Left ventricle myocardium superior (tissue), 1 donor: ENCODE results near the gene CTXN1. TPM values are rescaled to one million over a fixed set of nuclear protein-coding genes. Genes with fewer than 3 reads are reported as not detected.

Experiments
- ATAC-seq: fragments of 200-7000 bp; cut with Tn5 transposase; one replicate; pipeline ENCODE4 v1.9.1; 2020; ENCODE audit warnings: mild to moderate bottlenecking, moderate library complexity
- DNase-seq: peaks from one replicate; pipeline ENCODE4 v3.0.0-alpha.2; 2020
- intact Hi-C: fragments of 100-400 bp; cut with micrococcal nuclease; formaldehyde crosslinking; loops from one replicate; pipeline ENCODE4 v1.11.0; 2022
- total RNA-seq: library from RNA; stranded (reverse); fragmentation: NEBNext Ultra II Directional; extraction: Animal tissue kit (Norgen Biotek cat#: 25700); gene quantifications from one replicate; pipeline ENCODE4 v1.2.1, GENCODE V29; 2021
- donor health status: DM: no; HTN: yes; CAD: no; lungs with severe emphysema.

CTXN1 gene
- total RNA-seq, 1 donor from 2014 or later: 0.20 TPM

DNA sequence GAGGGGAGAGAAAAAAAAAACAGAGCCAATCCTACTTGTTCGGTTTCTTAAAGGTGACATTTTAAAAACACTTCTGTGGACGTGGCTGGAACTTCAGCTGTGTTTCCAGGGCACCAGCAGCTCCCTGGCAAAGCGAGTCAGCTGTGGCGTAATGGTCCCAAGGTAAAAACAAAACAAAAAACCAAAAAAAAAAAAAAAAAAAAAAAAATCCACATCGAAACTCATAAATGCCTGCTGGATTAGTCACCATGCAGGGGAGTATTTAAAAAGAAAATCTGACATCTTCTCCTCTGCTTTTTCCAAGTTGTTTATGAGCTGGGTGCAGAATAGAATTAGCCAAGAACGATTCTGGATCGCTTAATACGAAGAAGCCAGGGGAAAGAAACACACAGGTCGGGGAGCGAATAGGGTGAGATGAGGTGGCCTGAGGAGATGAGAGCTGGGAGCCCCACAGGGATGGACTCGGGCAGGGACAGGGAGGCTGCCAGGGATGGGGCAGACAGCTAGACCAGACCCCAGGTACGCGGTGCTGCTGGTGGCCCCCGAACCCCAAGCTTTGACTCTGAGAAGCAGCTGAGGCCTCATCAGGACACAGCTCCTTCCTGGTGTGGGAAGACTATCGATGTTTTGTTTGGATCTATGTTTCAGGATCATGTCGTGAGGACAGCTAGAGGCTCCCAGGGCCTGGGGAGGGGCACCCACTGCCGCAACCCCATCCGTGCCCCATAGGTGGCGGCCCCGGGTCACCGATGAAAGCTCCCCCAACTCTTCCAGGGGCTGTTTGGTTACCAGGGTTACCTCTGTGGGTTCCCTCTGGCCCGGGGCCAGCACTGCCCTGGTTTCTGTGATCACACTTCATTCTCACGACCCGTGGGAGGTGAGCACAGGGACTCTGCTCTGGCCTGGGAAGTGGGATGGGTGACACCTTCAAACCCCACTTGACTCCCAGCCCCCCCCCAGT, 3.1 kb upstream of the CTXN1 start:
- intact Hi-C loops: no loop called here
- ATAC-seq (no peak), DNase-seq (peak; percentile 64)

DNA sequence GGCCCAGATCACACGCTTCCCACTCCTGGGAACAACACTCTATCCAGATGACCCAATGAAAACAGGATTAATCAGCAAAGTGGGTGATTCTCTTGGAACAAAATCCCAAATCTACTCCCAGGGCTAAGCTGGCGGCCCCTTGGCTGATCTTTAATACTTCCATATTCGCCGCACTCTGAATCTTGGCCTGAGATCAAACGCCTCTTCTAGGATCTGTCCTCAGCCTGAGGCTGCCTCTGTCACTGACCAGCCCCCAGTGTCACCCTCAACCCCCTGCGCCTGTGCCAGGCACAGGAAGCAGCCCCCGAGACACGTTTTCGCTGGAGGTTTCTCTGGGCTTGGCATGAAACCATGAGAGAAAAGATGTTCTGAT, 2.4 kb upstream of the CTXN1 start:
- peak; percentile 33 for DNase-seq
- intact Hi-C loops: no loop called here
- peak; percentile 31 for ATAC-seq

DNA sequence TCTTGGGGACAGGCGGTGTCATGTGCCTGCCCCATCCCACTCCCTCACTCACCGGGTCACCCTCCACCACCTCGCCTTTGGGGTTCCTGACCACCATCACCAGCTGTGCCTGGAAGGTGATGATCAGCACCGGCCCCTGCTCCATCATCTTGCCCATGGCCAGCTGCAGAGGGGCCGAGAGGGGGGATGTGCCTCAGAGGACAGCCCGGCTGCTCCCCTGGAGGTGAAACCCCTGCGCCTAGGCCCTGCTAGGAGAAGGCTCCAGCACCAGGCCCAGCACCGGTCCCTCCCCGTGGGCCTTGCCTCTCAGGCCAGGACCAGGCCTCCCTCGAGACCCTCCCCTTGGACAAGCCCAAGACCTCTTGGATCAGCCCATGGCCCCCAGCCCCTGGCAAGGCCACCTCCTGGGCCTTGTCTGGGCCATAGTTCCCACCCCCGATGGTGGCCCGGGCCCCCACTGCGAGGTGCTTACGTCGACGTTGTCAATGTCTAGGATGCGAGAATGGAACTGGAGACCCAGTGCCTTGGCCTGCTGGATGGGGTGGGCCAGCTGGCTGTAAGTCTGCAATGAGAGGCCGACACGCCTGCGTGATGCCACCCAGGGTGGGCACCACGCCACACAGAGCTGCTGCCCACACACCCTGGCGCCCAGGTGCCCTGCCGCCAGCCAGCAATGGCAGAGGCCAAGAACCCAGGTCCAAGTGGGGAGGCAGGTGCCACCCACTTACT, 1.8 kb upstream of the CTXN1 start:
- peak; percentile 25 for ATAC-seq

DNA sequence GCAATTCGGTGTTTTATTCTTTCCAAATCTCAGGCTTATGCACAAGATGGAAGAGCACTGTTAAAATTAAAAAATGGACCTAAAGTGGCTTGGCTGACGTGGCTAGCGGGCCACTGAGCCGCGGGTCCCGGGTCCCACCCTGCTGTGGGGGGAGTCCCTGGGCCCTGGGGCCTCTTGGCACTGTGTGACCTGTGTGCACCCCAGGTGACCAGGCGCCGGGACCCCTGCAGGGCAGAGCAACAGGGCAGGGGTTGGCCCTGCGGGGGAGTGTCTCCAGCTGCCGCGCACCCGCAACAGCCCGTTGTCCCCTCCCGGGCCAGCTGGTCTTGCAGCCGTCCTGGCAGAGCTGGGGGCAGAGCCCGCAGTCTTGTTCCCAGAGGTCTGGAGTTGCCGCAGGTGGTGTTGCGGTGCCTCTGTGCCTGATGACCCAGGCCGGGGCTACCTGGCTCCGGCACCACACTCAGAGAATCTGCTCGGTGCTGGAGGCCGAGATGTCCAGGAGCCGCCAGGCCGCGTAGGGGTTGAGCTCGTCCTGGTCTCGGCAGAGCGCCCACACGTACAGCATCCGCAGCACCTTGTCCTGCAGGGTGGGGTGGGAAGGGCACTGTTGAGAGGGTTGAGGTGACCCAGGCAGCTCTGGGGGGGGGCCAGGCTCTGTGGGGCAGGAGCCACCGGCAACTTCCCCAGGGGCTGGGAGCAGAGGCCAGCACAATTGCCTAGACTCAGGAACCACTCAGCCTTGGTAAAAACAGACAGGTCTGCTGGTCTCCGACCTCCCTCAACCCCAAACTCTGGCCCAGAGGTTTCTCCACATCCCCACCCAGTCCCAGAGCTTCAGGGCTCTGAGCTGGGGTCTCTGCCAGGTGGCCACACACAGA, 1.0 kb upstream of the CTXN1 start:
- peak; percentile 31 for DNase-seq

More for the DNA sequence above, 1.8 kb upstream of the CTXN1 start:
- intact Hi-C loops: no loop called here
- DNase-seq: peak; percentile 55

DNA sequence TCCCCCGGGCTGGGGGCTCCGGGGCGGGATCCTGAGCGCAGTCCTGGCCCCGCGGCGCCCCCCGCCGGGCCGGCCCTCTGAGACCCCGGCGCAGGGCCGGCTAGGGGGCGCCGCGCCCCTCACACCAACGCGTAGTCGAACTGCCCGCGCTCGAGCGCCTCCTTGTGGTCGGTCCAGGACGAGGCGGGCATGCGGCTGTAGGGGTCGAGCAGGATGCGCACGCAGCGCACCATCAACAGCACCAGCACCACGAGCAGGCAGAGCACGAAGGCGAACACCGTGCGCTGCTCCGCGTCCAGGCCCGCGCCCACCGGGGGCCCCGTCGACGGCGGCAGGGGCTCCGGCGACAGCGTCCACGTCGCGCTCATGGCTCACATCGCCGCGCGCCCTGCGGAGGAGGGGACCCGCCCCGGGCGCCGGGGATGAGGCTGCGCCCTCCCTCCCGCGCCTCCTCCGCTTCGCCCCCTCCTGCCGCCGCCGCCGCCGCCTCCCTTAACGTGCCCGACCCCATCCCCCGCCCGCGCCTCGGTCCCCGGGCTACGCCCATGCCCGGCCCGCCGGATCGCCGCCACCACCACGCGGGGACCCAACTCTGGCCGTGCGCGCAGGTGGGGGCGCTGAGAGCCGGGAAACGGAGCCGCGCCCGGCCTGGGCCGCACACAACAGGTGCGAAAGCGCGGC, 624 bp downstream of the CTXN1 start:
- DNase-seq (peak; percentile 81), ATAC-seq (no peak)
- intact Hi-C loops: no loop called here

More for the DNA sequence above, 1.0 kb upstream of the CTXN1 start:
- peak; percentile 2 for ATAC-seq
- intact Hi-C loops: no loop called here

- intact Hi-C loops: no loop called here
- DNase-seq (no peak), ATAC-seq (no peak)
These were observed 1.2 kb downstream of the CTXN1 start for GRCh38 chr19:7924651-7925170.

GRCh38 chr19:7924241-7924640, 1.7 kb downstream of the CTXN1 start:
- DNase-seq (no peak), ATAC-seq (no peak)
- intact Hi-C loops: no loop called here

- no peak for ATAC-seq
- no peak for DNase-seq
- intact Hi-C loops: no loop called here
These were observed 2.4 kb downstream of the CTXN1 start for GRCh38 chr19:7923295-7924191.

DNA sequence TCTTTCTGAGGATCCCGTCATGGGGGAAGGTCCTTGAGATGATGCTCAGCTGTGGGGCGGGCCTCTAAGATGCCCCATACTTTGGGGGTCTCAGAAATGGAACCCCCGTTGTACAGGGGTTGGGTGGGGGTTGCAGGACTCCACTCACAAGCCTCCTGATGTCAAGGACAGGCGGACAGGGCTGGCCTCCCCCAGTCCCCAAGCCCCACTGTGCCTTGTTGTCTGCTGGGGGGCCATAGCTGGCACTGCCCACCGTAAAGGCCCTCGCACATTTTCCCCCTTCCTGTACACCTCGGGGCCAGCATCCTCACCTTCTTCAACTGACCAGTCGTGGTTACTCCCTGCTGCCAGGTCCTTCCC, 3.1 kb downstream of the CTXN1 start:
- ATAC-seq (no peak), DNase-seq (no peak)
- intact Hi-C loops: no loop called here

- intact Hi-C loops: no loop called here
- no peak for DNase-seq
These were observed 3.7 kb downstream of the CTXN1 start for GRCh38 chr19:7921967-7922835.

GRCh38 chr19:7921302-7921966, 4.5 kb downstream of the CTXN1 start:
- DNase-seq (no peak), ATAC-seq (no peak)
- intact Hi-C loops: no loop called here

More at GRCh38 chr19:7921967-7922835, 3.7 kb downstream of the CTXN1 start:
- ATAC-seq: no peak

- intact Hi-C loops: no loop called here
- ATAC-seq (peak; percentile 84), DNase-seq (peak; percentile 100)
These were observed 5.2 kb downstream of the CTXN1 start for GRCh38 chr19:7920519-7921301.

GRCh38 chr19:7919610-7920518, 6.1 kb downstream of the CTXN1 start, which contains the start of gene SNAPC2:
Gene SNAPC2 (plus strand): TSS chr19:7920338. CDS start chr19:7920367, 29 bp downstream.
- ATAC-seq (peak; percentile 72), DNase-seq (peak; percentile 99)
- intact Hi-C loops: no loop called here
